NB4 (cell line): ENCODE data around the gene TSEN54.

Source experiments
- CTCF ChIP-seq: IDR thresholded peaks from one replicate; pipeline ENCODE4 v1.5.1; 2012; ENCODE audit warnings: low read depth, low read length
- MAX ChIP-seq: IDR thresholded peaks from 2 replicates; pipeline ENCODE4 v1.6.1; 2011; ENCODE audit warnings: low read depth, low read length
- POLR2A ChIP-seq: IDR thresholded peaks from 2 replicates; pipeline ENCODE4 v1.6.1; 2011; ENCODE audit warnings: mild to moderate bottlenecking; ENCODE audit not compliant: insufficient read length; ENCODE audit errors: extremely low read depth

DNA sequence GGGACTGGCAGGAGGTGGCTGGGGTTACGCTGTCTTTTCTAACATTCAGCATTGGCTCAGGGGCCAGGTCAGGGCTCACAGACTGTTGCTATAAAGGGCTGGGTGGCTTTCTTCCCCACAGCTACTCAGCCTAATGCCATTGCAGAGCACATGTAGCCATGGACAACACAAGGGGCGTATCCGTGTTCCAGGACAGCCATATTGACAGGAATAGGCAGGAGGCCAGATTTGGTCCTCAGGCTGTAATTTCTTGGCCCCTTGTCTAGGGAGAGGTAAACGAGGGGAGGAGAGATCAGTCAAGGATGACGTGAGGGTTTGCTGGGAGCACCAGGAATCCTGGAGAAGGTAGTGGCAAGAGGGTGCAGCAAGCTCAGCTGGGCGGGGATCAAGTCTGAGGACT lies 50.1 kb downstream of the TSEN54 start:
- TF ChIP-seq CTCF, result no peak
- TF ChIP-seq POLR2A, result no peak
- TF ChIP-seq MAX, result no peak
